ENCODE measurements around the gene HIF1A. TPM values are rescaled to one million over a fixed set of nuclear protein-coding genes. Genes with fewer than 3 reads are reported as not detected.

Gene HIF1A
- total and polyA plus RNA-seq, 12 donors, result 15.4 to 97.3 (median 59.4) TPM

DNA sequence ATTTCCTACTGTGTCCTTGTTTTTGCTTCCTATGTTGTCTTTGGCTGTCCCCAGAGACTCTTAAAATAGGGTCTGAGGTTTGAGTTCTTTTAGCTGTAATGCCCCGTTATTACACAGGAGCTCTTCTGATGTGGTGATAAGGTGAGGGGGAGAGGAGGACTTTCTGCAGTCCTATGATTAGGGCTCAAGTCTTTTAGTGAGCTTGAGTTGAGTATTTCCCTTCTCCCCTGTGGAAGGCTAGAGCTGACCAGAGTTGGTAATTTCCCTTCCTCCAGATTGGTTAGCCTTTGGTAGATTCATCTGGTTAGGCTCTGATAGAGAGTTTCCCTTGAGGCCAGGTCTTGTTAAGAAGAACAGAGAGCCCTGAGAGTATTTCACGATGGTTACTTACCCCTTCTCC, 4.3 kb upstream of the HIF1A start:
- H3K4me3 ChIP-seq, result no peak overlapping the region
- intact Hi-C loops (cut with DNase I), result loop anchor here in 7 of 10 donors (10.0 kb wide), 6 partner anchors 86 to 216 kb away; no protein-coding TSS in a partner anchor
- peaks cover 0 to 8% (median 5%) of the 10 kb centered on the region in 9 donors for H3K4me1 ChIP-seq
- H3K36me3 ChIP-seq, result no peaks in the 10 kb centered on the region
- peaks cover 0 to 13% (median 0%) of the 10 kb centered on the region in 11 donors for H3K9me3 ChIP-seq
- TF ChIP-seq, protein P1, sequence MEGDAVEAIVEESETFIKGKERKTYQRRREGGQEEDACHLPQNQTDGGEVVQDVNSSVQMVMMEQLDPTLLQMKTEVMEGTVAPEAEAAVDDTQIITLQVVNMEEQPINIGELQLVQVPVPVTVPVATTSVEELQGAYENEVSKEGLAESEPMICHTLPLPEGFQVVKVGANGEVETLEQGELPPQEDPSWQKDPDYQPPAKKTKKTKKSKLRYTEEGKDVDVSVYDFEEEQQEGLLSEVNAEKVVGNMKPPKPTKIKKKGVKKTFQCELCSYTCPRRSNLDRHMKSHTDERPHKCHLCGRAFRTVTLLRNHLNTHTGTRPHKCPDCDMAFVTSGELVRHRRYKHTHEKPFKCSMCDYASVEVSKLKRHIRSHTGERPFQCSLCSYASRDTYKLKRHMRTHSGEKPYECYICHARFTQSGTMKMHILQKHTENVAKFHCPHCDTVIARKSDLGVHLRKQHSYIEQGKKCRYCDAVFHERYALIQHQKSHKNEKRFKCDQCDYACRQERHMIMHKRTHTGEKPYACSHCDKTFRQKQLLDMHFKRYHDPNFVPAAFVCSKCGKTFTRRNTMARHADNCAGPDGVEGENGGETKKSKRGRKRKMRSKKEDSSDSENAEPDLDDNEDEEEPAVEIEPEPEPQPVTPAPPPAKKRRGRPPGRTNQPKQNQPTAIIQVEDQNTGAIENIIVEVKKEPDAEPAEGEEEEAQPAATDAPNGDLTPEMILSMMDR (IDR thresholded peaks at IDR 0.05), result no peak
- H3K27ac ChIP-seq, result peak overlapping the region in 2 of 10 donors; percentile 30 to 32
- DNase-seq, result no peak
- 54 to 61% methylated on average over 2 of the region's 2 CpGs for WGBS, 2 donors
- no peaks in the 10 kb centered on the region for H3K27me3 ChIP-seq
- ATAC-seq, result no peak

DNA sequence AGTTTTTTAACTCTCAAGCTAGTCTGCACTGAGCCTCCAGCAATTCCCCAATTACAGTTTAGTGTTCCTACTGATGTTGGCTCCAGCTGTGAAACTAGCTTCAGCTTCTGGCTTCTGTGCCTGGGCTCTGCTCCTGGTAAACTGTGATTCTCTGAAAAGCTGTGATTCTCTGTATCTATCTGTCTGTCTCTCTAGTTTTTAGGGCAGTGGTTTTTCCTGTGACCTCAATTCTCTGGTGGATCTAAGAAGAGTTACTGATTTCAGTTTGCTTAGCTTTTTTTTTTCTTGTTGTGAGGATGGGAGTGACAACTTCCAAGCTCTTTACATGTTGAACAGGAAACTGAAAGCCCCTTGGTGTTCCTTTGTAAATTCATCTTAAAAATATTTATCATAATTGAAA, 3.8 kb upstream of the HIF1A start:
- H3K9me3 ChIP-seq, result peaks cover 0 to 13% (median 0%) of the 10 kb centered on the region in 11 donors
- TF ChIP-seq, protein P1 (IDR thresholded peaks at IDR 0.05), result no peak
- ATAC-seq (no peak), DNase-seq (no peak)
- H3K4me1 ChIP-seq, result peaks cover 0 to 8% (median 6%) of the 10 kb centered on the region in 9 donors
- peak overlapping the region in 2 of 10 donors; percentile 30 to 32 for H3K27ac ChIP-seq
- no peak overlapping the region for H3K4me3 ChIP-seq
- intact Hi-C loops (cut with DNase I), result loop anchor here in 7 of 10 donors (10.0 kb wide), 6 partner anchors 87 to 217 kb away; no protein-coding TSS in a partner anchor
- no peaks in the 10 kb centered on the region for H3K27me3 ChIP-seq
- no peaks in the 10 kb centered on the region for H3K36me3 ChIP-seq

DNA sequence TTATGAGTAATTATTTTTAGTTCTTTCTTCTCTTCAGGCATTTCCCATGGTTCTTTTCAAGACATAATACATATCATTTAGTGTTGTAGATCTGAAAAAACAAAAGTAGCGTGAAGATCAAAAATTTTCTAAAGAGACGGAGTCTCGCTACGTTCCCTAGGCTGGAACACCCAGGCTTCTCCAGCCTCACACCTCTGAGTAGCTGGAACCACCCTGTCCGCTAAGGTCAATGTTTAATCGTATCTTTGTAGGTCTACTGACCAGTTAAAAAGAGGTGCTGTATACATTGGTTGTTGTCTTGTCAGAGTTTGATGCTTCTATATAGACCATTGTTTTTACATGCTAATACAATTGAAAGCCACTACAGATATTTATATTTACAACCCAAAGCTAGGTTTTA, 1.3 kb upstream of the HIF1A start:
- peak overlapping the region in 1 of 10 donors; percentile 100 for H3K27ac ChIP-seq
- DNase-seq (no peak), ATAC-seq (no peak)
- no peak overlapping the region for H3K4me3 ChIP-seq
- 97 to 98% methylated on average over 6 of the region's 6 CpGs for WGBS, 2 donors
- no peaks in the 10 kb centered on the region for H3K36me3 ChIP-seq
- H3K9me3 ChIP-seq, result peaks cover 0 to 10% (median 0%) of the 10 kb centered on the region in 11 donors
- H3K27me3 ChIP-seq, result no peaks in the 10 kb centered on the region
- peaks cover 0 to 33% (median 23%) of the 10 kb centered on the region in 9 donors for H3K4me1 ChIP-seq
- intact Hi-C loops (cut with DNase I), result loop anchor here in 7 of 10 donors (2.0 to 10.0 kb wide), 8 partner anchors 89 to 219 kb away; no protein-coding TSS in a partner anchor
- TF ChIP-seq, protein P1 (IDR thresholded peaks at IDR 0.05), result no peak

DNA sequence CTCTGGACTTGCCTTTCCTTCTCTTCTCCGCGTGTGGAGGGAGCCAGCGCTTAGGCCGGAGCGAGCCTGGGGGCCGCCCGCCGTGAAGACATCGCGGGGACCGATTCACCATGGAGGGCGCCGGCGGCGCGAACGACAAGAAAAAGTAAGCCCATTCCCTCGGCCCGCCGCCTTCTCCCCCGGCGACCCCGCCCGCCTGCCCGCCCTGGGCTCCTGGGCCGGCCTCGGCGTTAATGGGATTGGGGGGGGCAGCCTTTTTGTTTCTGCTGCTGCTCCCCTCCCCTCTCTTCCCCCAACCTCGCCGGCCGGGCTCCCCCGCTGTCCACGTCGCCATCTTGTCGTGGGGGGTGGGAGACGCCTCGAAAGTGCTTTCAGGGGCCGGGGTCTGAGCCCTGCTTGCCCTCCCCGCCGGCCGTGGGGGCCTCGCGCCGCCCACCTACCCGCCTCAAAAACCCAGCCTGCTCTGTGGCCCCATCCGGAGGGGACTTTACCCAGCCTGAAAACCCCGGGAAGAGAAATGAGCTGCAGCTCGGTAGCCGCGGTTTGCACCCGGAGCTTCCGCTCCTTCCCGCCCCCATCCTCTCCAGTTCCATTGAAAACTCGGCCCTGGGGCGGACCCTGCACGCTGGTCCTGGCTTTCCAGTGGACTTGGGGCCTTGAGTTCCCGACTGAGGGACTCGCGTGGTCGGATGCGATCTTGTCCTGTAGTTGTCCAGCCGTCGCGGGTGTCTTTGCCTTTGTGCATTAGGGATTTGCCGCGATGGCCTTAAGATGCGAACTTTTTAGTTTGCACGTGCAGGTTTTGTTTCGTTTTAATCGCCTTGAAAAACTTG, 598 bp downstream of the HIF1A start:
- H3K4me3 ChIP-seq, result peak overlapping the region; percentile 70 to 99 (median 88)
- TF ChIP-seq, protein P1 (IDR thresholded peaks at IDR 0.05), result no peak
- H3K27ac ChIP-seq, result peak overlapping the region; percentile 72 to 100 (median 96)
- DNase-seq, result peak; percentile 61 to 67
- H3K27me3 ChIP-seq, result no peaks in the 10 kb centered on the region
- no peaks in the 10 kb centered on the region for H3K36me3 ChIP-seq
- WGBS, 2 donors, result 0% methylated on average over 70 of the region's 70 CpGs
- H3K4me1 ChIP-seq, result peaks cover 0 to 51% (median 42%) of the 10 kb centered on the region in 9 donors
- intact Hi-C loops (cut with DNase I), result loop anchor here in 7 of 10 donors (2.0 to 10.0 kb wide), 15 partner anchors 36 to 224 kb away; partner anchors contain the start of gene SNAPC1 (in 1 of the 7)
- peaks cover 0 to under 1% (median 0%) of the 10 kb centered on the region in 11 donors for H3K9me3 ChIP-seq
- ATAC-seq, result peak; percentile 30 to 68 (median 50)

Measured in heart right ventricle (tissue), 16 donors.